CD4-positive, CD25-positive, alpha-beta regulatory T cell (primary cell): ENCODE measurements around the gene BABAM2. TPM values are rescaled to one million over a fixed set of nuclear protein-coding genes. Genes with fewer than 3 reads are reported as not detected.

Source experiments
- ATAC-seq, 2 donors: fragments of 150-1000 bp; cut with Tn5 transposase; one replicate each; pipeline ENCODE4 v1.10.0; 2021; ENCODE audit warnings: low read depth in 2 of 2, moderate number of reproducible peaks in 2 of 2, moderate library complexity in 1 of 2
- DNase-seq, 3 donors: peaks; one replicate each; pipeline versions ENCODE4 v3.0.0 to v3.0.0-alpha.2; 2012 to 2022; ENCODE audit warnings: mixed read lengths in 1 of 3
- H3K27ac ChIP-seq: one replicate; pipeline ENCODE4 v1.7.0; 2013; ENCODE audit warnings: mild to moderate bottlenecking, low read length; ENCODE audit not compliant: insufficient read depth, poor library complexity, severe bottlenecking
- H3K27me3 ChIP-seq: one replicate; pipeline ENCODE4 v1.7.0; 2013; ENCODE audit warnings: low read length; ENCODE audit not compliant: control insufficient read depth, insufficient read depth
- H3K36me3 ChIP-seq: one replicate; pipeline ENCODE4 v1.7.0; 2013; ENCODE audit warnings: mild to moderate bottlenecking, low read length, moderate library complexity; ENCODE audit not compliant: control insufficient read depth, insufficient read depth
- H3K4me1 ChIP-seq: 2 replicates; pipeline ENCODE4 v1.7.0; 2013; ENCODE audit warnings: mild to moderate bottlenecking, low read length; ENCODE audit not compliant: insufficient read depth, control insufficient read depth, poor library complexity, severe bottlenecking
- H3K4me3 ChIP-seq: one replicate; pipeline ENCODE4 v1.7.0; 2013; ENCODE audit warnings: low read depth, mild to moderate bottlenecking, low read length, moderate library complexity
- H3K9me3 ChIP-seq, 2 experiments: 1 replicate in 1 of 2; 2 replicates in 1 of 2; pipeline ENCODE4 v1.7.0; 2013; ENCODE audit warnings: low read length in 2 of 2, mild to moderate bottlenecking in 1 of 2, moderate library complexity in 1 of 2; ENCODE audit not compliant: control insufficient read depth in 2 of 2
- H3K27ac Mint-ChIP-seq, 3 donors: one replicate each; pipeline ENCODE4 v1.8.0; 2020 to 2022; ENCODE audit warnings: mild to moderate bottlenecking in 3 of 3, mixed read lengths in 3 of 3, moderate library complexity in 2 of 3
- H3K27me3 Mint-ChIP-seq: one replicate; pipeline ENCODE4 v1.8.0; 2022; ENCODE audit warnings: mild to moderate bottlenecking, mixed read lengths
- H3K36me3 Mint-ChIP-seq: one replicate; pipeline ENCODE4 v1.8.0; 2020; ENCODE audit warnings: mixed read lengths
- H3K4me1 Mint-ChIP-seq, 4 donors: one replicate each; pipeline ENCODE4 v1.8.0; 2020 to 2022; ENCODE audit warnings: mixed read lengths in 4 of 4, mild to moderate bottlenecking in 1 of 4
- H3K4me3 Mint-ChIP-seq, 4 donors: one replicate each; pipeline ENCODE4 v1.8.0; 2020 to 2022; ENCODE audit warnings: mild to moderate bottlenecking in 4 of 4, mixed read lengths in 4 of 4, moderate library complexity in 3 of 4
- H3K9me3 Mint-ChIP-seq, 7 donors: one replicate each; pipeline ENCODE4 v1.8.0; 2020 to 2022; ENCODE audit warnings: mixed read lengths in 7 of 7, mild to moderate bottlenecking in 3 of 7, moderate library complexity in 2 of 7
- polyA plus RNA-seq, 4 donors: library from polyadenylated mRNA; unstranded; fragments of 300-500 nt; fragmentation: Illumina TruSeq; gene quantifications; one replicate each; pipeline ENCODE4 v1.2.3, GENCODE V29; 2021
- total RNA-seq: library from RNA; stranded (reverse); gene quantifications from one replicate; pipeline ENCODE4 v1.2.3, GENCODE V29; 2022

BABAM2 gene
- total and polyA plus RNA-seq, 5 donors from 2014 or later: 42.9 to 70.0 (median 58.5) TPM

GRCh38 chr2:28058791-28059190 is 168.3 kb downstream of the BABAM2 start:
- H3K4me3 ChIP-seq: no peak overlapping the region
- peaks cover 5 to 12% (median 6%) of the 10 kb centered on the region in 4 donors for H3K4me1 Mint-ChIP-seq
- H3K27me3 ChIP-seq: no peaks in the 10 kb centered on the region
- peaks cover 5% of the 10 kb centered on the region for H3K36me3 Mint-ChIP-seq
- no peak overlapping the region for H3K27ac ChIP-seq
- H3K36me3 ChIP-seq: no peaks in the 10 kb centered on the region
- ATAC-seq: no peak
- DNase-seq: no peak
- H3K4me1 ChIP-seq: no peaks in the 10 kb centered on the region
- H3K27me3 Mint-ChIP-seq: no peaks in the 10 kb centered on the region
- no peak overlapping the region for H3K27ac Mint-ChIP-seq
- no peaks in the 10 kb centered on the region for H3K9me3 ChIP-seq
- peaks cover 0 to 3% (median 0%) of the 10 kb centered on the region in 7 donors for H3K9me3 Mint-ChIP-seq
- no peak overlapping the region for H3K4me3 Mint-ChIP-seq

GRCh38 chr2:28062867-28063266 is 172.3 kb downstream of the BABAM2 start:
- no peaks in the 10 kb centered on the region for H3K27me3 ChIP-seq
- H3K9me3 ChIP-seq: no peaks in the 10 kb centered on the region
- no peaks in the 10 kb centered on the region for H3K4me1 ChIP-seq
- H3K36me3 ChIP-seq: no peaks in the 10 kb centered on the region
- no peak overlapping the region for H3K27ac Mint-ChIP-seq
- H3K27ac ChIP-seq: no peak overlapping the region
- H3K9me3 Mint-ChIP-seq: peaks cover 0 to 2% (median 0%) of the 10 kb centered on the region in 7 donors
- no peak overlapping the region for H3K4me3 Mint-ChIP-seq
- no peak overlapping the region for H3K4me3 ChIP-seq
- no peaks in the 10 kb centered on the region for H3K27me3 Mint-ChIP-seq
- DNase-seq (no peak), ATAC-seq (no peak)
- H3K4me1 Mint-ChIP-seq: peaks cover 0 to 2% (median 0%) of the 10 kb centered on the region in 4 donors
- H3K36me3 Mint-ChIP-seq: no peaks in the 10 kb centered on the region

GRCh38 chr2:28063492-28063962 is 173.0 kb downstream of the BABAM2 start:
- ATAC-seq: no peak
- Histone ChIP-seq H3K27ac (no peak overlapping the region), H3K4me1 (no peaks in the 10 kb centered on the region), H3K27me3 (no peaks in the 10 kb centered on the region), H3K4me3 (no peak overlapping the region), H3K9me3 (no peaks in the 10 kb centered on the region), H3K36me3 (no peaks in the 10 kb centered on the region)
- Mint-ChIP-seq H3K27me3 (no peaks in the 10 kb centered on the region), H3K9me3 (peaks cover 0 to 2% (median 0%) of the 10 kb centered on the region in 7 donors), H3K4me1 (peaks cover 0 to 2% (median 0%) of the 10 kb centered on the region in 4 donors), H3K27ac (no peak overlapping the region), H3K36me3 (no peaks in the 10 kb centered on the region), H3K4me3 (no peak overlapping the region)
- peak in 1 of 3 donors; percentile 23 for DNase-seq

GRCh38 chr2:28067602-28068001 is 177.1 kb downstream of the BABAM2 start:
- Mint-ChIP-seq H3K36me3 (peaks cover 6% of the 10 kb centered on the region), H3K27ac (peak overlapping the region in 1 of 3 donors; percentile 84), H3K4me1 (peaks cover 0 to 7% (median under 1%) of the 10 kb centered on the region in 4 donors), H3K27me3 (no peaks in the 10 kb centered on the region), H3K9me3 (peaks cover 0 to 2% (median 0%) of the 10 kb centered on the region in 7 donors), H3K4me3 (no peak overlapping the region)
- ATAC-seq: no peak
- no peak overlapping the region for H3K4me3 ChIP-seq
- no peak for DNase-seq
- H3K9me3 ChIP-seq: no peaks in the 10 kb centered on the region
- no peaks in the 10 kb centered on the region for H3K4me1 ChIP-seq
- H3K27ac ChIP-seq: no peak overlapping the region
- no peaks in the 10 kb centered on the region for H3K27me3 ChIP-seq
- H3K36me3 ChIP-seq: no peaks in the 10 kb centered on the region

- Mint-ChIP-seq H3K36me3 (peaks cover 6% of the 10 kb centered on the region), H3K4me3 (no peak overlapping the region), H3K27me3 (no peaks in the 10 kb centered on the region), H3K4me1 (peaks cover 0 to 7% (median 0%) of the 10 kb centered on the region in 4 donors), H3K9me3 (peaks cover 0 to 2% (median 0%) of the 10 kb centered on the region in 7 donors), H3K27ac (no peak overlapping the region)
- Histone ChIP-seq H3K36me3 (no peaks in the 10 kb centered on the region), H3K9me3 (no peaks in the 10 kb centered on the region), H3K27ac (no peak overlapping the region), H3K27me3 (no peaks in the 10 kb centered on the region), H3K4me1 (no peaks in the 10 kb centered on the region), H3K4me3 (no peak overlapping the region)
- DNase-seq: no peak
- no peak for ATAC-seq
These were observed 177.6 kb downstream of the BABAM2 start for GRCh38 chr2:28068088-28068487.

- H3K27ac Mint-ChIP-seq: no peak overlapping the region
- peaks cover 0 to 2% (median 0%) of the 10 kb centered on the region in 7 donors for H3K9me3 Mint-ChIP-seq
- Histone ChIP-seq H3K36me3 (no peaks in the 10 kb centered on the region), H3K9me3 (no peaks in the 10 kb centered on the region), H3K27me3 (no peaks in the 10 kb centered on the region), H3K27ac (no peak overlapping the region), H3K4me1 (no peaks in the 10 kb centered on the region), H3K4me3 (no peak overlapping the region)
- peaks cover 0 to 7% (median 0%) of the 10 kb centered on the region in 4 donors for H3K4me1 Mint-ChIP-seq
- no peaks in the 10 kb centered on the region for H3K27me3 Mint-ChIP-seq
- DNase-seq (no peak), ATAC-seq (no peak)
- H3K36me3 Mint-ChIP-seq: peaks cover 6% of the 10 kb centered on the region
- no peak overlapping the region for H3K4me3 Mint-ChIP-seq
These were observed 178.0 kb downstream of the BABAM2 start for GRCh38 chr2:28068527-28068926.

- no peaks in the 10 kb centered on the region for H3K27me3 Mint-ChIP-seq
- H3K4me3 Mint-ChIP-seq: no peak overlapping the region
- H3K36me3 Mint-ChIP-seq: peaks cover 6% of the 10 kb centered on the region
- H3K4me1 Mint-ChIP-seq: peaks cover 0 to 7% (median 2%) of the 10 kb centered on the region in 4 donors
- H3K4me3 ChIP-seq: no peak overlapping the region
- ATAC-seq (no peak), DNase-seq (no peak)
- no peaks in the 10 kb centered on the region for H3K9me3 ChIP-seq
- no peaks in the 10 kb centered on the region for H3K27me3 ChIP-seq
- H3K4me1 ChIP-seq: no peaks in the 10 kb centered on the region
- H3K27ac Mint-ChIP-seq: no peak overlapping the region
- H3K27ac ChIP-seq: no peak overlapping the region
- H3K9me3 Mint-ChIP-seq: no peaks in the 10 kb centered on the region
- H3K36me3 ChIP-seq: no peaks in the 10 kb centered on the region
These were observed 180.7 kb downstream of the BABAM2 start for GRCh38 chr2:28071221-28071620.

- ATAC-seq: no peak
- Histone ChIP-seq H3K4me3 (no peak overlapping the region), H3K27me3 (no peaks in the 10 kb centered on the region), H3K27ac (no peak overlapping the region), H3K4me1 (no peaks in the 10 kb centered on the region), H3K9me3 (no peaks in the 10 kb centered on the region), H3K36me3 (no peaks in the 10 kb centered on the region)
- Mint-ChIP-seq H3K36me3 (peaks cover 11% of the 10 kb centered on the region), H3K9me3 (no peaks in the 10 kb centered on the region), H3K27me3 (no peaks in the 10 kb centered on the region), H3K27ac (no peak overlapping the region), H3K4me3 (no peak overlapping the region), H3K4me1 (peaks cover 2 to 7% (median 4%) of the 10 kb centered on the region in 4 donors)
- DNase-seq: no peak
These were observed 183.6 kb downstream of the BABAM2 start for GRCh38 chr2:28074137-28074536.
